ENCODE data around the gene GPSM1. TPM values are rescaled to one million over a fixed set of nuclear protein-coding genes. Genes with fewer than 3 reads are reported as not detected.

Gene GPSM1
- total and polyA plus RNA-seq, 4 donors: 6.9 to 53.7 (median 25.8) TPM

- ATAC-seq (ENCODE audit: low FRiP score) (no peak), DNase-seq (no peak)
- peaks cover 0 to 4% of the 10 kb centered on the region in 2 donors for H3K36me3 ChIP-seq (ENCODE audit: control insufficient read depth in 1 of 2, insufficient read depth in 2 of 2, low read length in 1 of 2)
- intact Hi-C loops (cut with DNase I): no loop called here
- H3K27me3 ChIP-seq (ENCODE audit: control insufficient read depth in 1 of 2, insufficient read depth in 2 of 2, low read length in 1 of 2): no peaks in the 10 kb centered on the region
- H3K4me1 ChIP-seq (ENCODE audit: control insufficient read depth in 1 of 2, insufficient read depth in 2 of 2, low read length in 2 of 2): no peaks in the 10 kb centered on the region
- no peak overlapping the region for H3K4me3 ChIP-seq (ENCODE audit: low read length in 2 of 2)
- no peak overlapping the region for H3K27ac ChIP-seq (ENCODE audit: low read depth in 1 of 2, low read length in 2 of 2)
- no peaks in the 10 kb centered on the region for H3K9me3 ChIP-seq (ENCODE audit: control insufficient read depth, low read length)
- 84 to 87% methylated on average over 9 to 18 of the region's 18 CpGs for WGBS, 2 donors
Observed at GRCh38 chr9:136379003-136379287, 51.6 kb downstream of the GPSM1 start.

GRCh38 chr9:136379401-136379800 lies 52.1 kb downstream of the GPSM1 start:
- intact Hi-C loops (cut with DNase I): no loop called here
- Histone ChIP-seq H3K27me3 (ENCODE audit: control insufficient read depth in 1 of 2, insufficient read depth in 2 of 2, low read length in 1 of 2) (no peaks in the 10 kb centered on the region), H3K36me3 (ENCODE audit: control insufficient read depth in 1 of 2, insufficient read depth in 2 of 2, low read length in 1 of 2) (peaks cover 0 to 4% of the 10 kb centered on the region in 2 donors), H3K9me3 (ENCODE audit: control insufficient read depth, low read length) (no peaks in the 10 kb centered on the region), H3K4me3 (ENCODE audit: low read length in 2 of 2) (no peak overlapping the region), H3K27ac (ENCODE audit: low read depth in 1 of 2, low read length in 2 of 2) (no peak overlapping the region), H3K4me1 (ENCODE audit: control insufficient read depth in 1 of 2, insufficient read depth in 2 of 2, low read length in 2 of 2) (no peaks in the 10 kb centered on the region)
- WGBS, 2 donors: 91 to 92% methylated on average over 11 of the region's 11 CpGs
- DNase-seq (no peak), ATAC-seq (ENCODE audit: low FRiP score) (no peak)

DNA sequence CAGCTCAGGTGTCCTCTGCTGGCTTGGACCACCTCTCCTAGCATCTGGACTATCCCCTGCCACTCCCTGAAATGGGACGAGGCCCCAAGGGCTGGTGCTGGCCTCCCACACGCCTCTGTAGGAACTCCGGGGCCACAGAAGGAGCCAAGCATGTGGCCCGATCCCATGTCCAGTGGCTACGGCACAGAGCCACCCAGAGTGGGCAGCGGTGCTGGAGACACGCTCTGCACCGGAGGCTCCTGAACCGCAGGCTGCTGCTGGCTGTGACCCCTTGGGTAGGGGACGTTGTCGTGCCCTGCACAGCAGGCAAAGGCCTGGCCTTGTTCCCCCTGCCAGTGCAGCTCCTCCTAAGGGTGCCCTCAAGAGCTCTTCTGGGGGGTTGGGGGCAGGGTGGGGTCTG lies 52.6 kb downstream of the GPSM1 start:
- WGBS, 2 donors: 91 to 97% methylated on average over 7 to 11 of the region's 11 CpGs
- Histone ChIP-seq H3K27ac (ENCODE audit: low read depth in 1 of 2, low read length in 2 of 2) (no peak overlapping the region), H3K9me3 (ENCODE audit: control insufficient read depth, low read length) (no peaks in the 10 kb centered on the region), H3K4me1 (ENCODE audit: control insufficient read depth in 1 of 2, insufficient read depth in 2 of 2, low read length in 2 of 2) (no peaks in the 10 kb centered on the region), H3K27me3 (ENCODE audit: control insufficient read depth in 1 of 2, insufficient read depth in 2 of 2, low read length in 1 of 2) (no peaks in the 10 kb centered on the region), H3K36me3 (ENCODE audit: control insufficient read depth in 1 of 2, insufficient read depth in 2 of 2, low read length in 1 of 2) (peaks cover 0 to 4% of the 10 kb centered on the region in 2 donors), H3K4me3 (ENCODE audit: low read length in 2 of 2) (no peak overlapping the region)
- intact Hi-C loops (cut with DNase I): no loop called here
- ATAC-seq (ENCODE audit: low FRiP score) (no peak), DNase-seq (no peak)

GRCh38 chr9:136380381-136380780 lies 53.0 kb downstream of the GPSM1 start:
- Histone ChIP-seq H3K27ac (ENCODE audit: low read depth in 1 of 2, low read length in 2 of 2) (no peak overlapping the region), H3K9me3 (ENCODE audit: control insufficient read depth, low read length) (no peaks in the 10 kb centered on the region), H3K27me3 (ENCODE audit: control insufficient read depth in 1 of 2, insufficient read depth in 2 of 2, low read length in 1 of 2) (no peaks in the 10 kb centered on the region), H3K36me3 (ENCODE audit: control insufficient read depth in 1 of 2, insufficient read depth in 2 of 2, low read length in 1 of 2) (peaks cover 0 to 4% of the 10 kb centered on the region in 2 donors), H3K4me3 (ENCODE audit: low read length in 2 of 2) (no peak overlapping the region), H3K4me1 (ENCODE audit: control insufficient read depth in 1 of 2, insufficient read depth in 2 of 2, low read length in 2 of 2) (no peaks in the 10 kb centered on the region)
- 92 to 94% methylated on average over 17 of the region's 17 CpGs for WGBS, 2 donors
- ATAC-seq (ENCODE audit: low FRiP score): no peak
- intact Hi-C loops (cut with DNase I): no loop called here
- DNase-seq: no peak

- ATAC-seq (ENCODE audit: low FRiP score): no peak
- no peak overlapping the region for H3K27ac ChIP-seq (ENCODE audit: low read depth in 1 of 2, low read length in 2 of 2)
- intact Hi-C loops (cut with DNase I): no loop called here
- no peaks in the 10 kb centered on the region for H3K4me1 ChIP-seq (ENCODE audit: control insufficient read depth in 1 of 2, insufficient read depth in 2 of 2, low read length in 2 of 2)
- WGBS, 2 donors: 61 to 70% methylated on average over 9 of the region's 9 CpGs
- no peak for DNase-seq
- peaks cover 0 to 4% of the 10 kb centered on the region in 2 donors for H3K36me3 ChIP-seq (ENCODE audit: control insufficient read depth in 1 of 2, insufficient read depth in 2 of 2, low read length in 1 of 2)
- no peak overlapping the region for H3K4me3 ChIP-seq (ENCODE audit: low read length in 2 of 2)
- H3K9me3 ChIP-seq (ENCODE audit: control insufficient read depth, low read length): no peaks in the 10 kb centered on the region
- no peaks in the 10 kb centered on the region for H3K27me3 ChIP-seq (ENCODE audit: control insufficient read depth in 1 of 2, insufficient read depth in 2 of 2, low read length in 1 of 2)
Observed at GRCh38 chr9:136381311-136381710, 54.0 kb downstream of the GPSM1 start.

DNA sequence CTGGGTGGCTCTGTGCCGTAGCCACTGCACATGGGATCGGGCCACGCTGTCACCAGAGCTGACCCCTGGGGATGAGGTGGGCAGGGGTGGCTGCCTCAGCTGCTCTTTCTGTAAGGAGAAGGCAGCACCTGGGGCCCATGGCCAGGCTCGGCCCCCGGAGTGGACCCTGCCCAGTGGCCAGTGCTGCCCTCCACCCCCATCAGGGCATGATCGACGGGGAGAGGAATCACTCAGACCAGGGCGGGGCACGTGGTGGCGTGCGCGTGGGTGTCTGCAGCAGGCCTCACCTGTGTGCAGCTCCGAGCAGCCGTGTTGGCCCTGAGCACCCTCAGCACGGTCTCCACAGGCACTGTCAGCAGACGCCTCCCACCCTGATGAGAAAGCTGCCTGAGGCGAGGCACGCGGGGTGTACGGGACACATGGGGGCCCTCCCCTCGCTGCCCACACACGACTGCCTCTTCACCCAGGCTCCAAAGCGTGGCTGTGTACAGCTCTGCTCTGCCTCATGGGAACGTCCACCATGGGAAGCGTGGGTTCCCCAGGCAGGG lies 54.7 kb downstream of the GPSM1 start:
- Histone ChIP-seq H3K36me3 (ENCODE audit: control insufficient read depth in 1 of 2, insufficient read depth in 2 of 2, low read length in 1 of 2) (peaks cover 0 to 4% of the 10 kb centered on the region in 2 donors), H3K27ac (ENCODE audit: low read depth in 1 of 2, low read length in 2 of 2) (no peak overlapping the region), H3K9me3 (ENCODE audit: control insufficient read depth, low read length) (no peaks in the 10 kb centered on the region), H3K4me3 (ENCODE audit: low read length in 2 of 2) (no peak overlapping the region), H3K4me1 (ENCODE audit: control insufficient read depth in 1 of 2, insufficient read depth in 2 of 2, low read length in 2 of 2) (no peaks in the 10 kb centered on the region), H3K27me3 (ENCODE audit: control insufficient read depth in 1 of 2, insufficient read depth in 2 of 2, low read length in 1 of 2) (no peaks in the 10 kb centered on the region)
- intact Hi-C loops (cut with DNase I): no loop called here
- ATAC-seq (ENCODE audit: low FRiP score): no peak
- no peak for DNase-seq
- 91 to 92% methylated on average over 23 to 25 of the region's 25 CpGs for WGBS, 2 donors

GRCh38 chr9:136383436-136383835 lies 56.1 kb downstream of the GPSM1 start:
- Histone ChIP-seq H3K4me1 (ENCODE audit: control insufficient read depth in 1 of 2, insufficient read depth in 2 of 2, low read length in 2 of 2) (no peaks in the 10 kb centered on the region), H3K27me3 (ENCODE audit: control insufficient read depth in 1 of 2, insufficient read depth in 2 of 2, low read length in 1 of 2) (no peaks in the 10 kb centered on the region), H3K9me3 (ENCODE audit: control insufficient read depth, low read length) (no peaks in the 10 kb centered on the region), H3K36me3 (ENCODE audit: control insufficient read depth in 1 of 2, insufficient read depth in 2 of 2, low read length in 1 of 2) (peaks cover 0 to 4% of the 10 kb centered on the region in 2 donors), H3K4me3 (ENCODE audit: low read length in 2 of 2) (no peak overlapping the region), H3K27ac (ENCODE audit: low read depth in 1 of 2, low read length in 2 of 2) (no peak overlapping the region)
- no peak for DNase-seq
- intact Hi-C loops (cut with DNase I): no loop called here
- WGBS, 2 donors: 93 to 96% methylated on average over 18 to 20 of the region's 20 CpGs
- ATAC-seq (ENCODE audit: low FRiP score): no peak

DNA sequence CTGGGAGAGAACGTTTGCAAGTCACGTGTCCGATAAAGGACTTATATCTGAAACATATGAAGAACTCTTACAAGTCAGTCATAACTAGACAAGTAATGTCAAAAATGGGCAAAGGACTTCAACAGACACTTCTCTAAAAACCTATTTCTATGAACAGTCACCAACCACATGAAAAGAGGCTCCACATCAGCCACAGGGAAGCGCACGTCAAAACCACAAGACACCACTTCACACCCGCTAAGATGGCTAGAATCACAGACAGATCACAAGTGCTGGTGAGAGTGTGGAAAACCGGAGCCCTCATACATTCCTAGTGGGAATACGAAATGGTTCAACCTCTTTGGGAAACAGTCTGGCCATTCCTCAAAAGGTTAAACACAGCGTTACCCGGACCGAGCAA lies 57.7 kb downstream of the GPSM1 start:
- 92 to 94% methylated on average over 11 of the region's 11 CpGs for WGBS, 2 donors
- DNase-seq (no peak), ATAC-seq (ENCODE audit: low FRiP score) (no peak)
- intact Hi-C loops (cut with DNase I): no loop called here
- H3K36me3 ChIP-seq (ENCODE audit: control insufficient read depth in 1 of 2, insufficient read depth in 2 of 2, low read length in 1 of 2): peaks cover 0 to 4% of the 10 kb centered on the region in 2 donors
- H3K9me3 ChIP-seq (ENCODE audit: control insufficient read depth, low read length): no peaks in the 10 kb centered on the region
- no peak overlapping the region for H3K27ac ChIP-seq (ENCODE audit: low read depth in 1 of 2, low read length in 2 of 2)
- no peaks in the 10 kb centered on the region for H3K27me3 ChIP-seq (ENCODE audit: control insufficient read depth in 1 of 2, insufficient read depth in 2 of 2, low read length in 1 of 2)
- no peaks in the 10 kb centered on the region for H3K4me1 ChIP-seq (ENCODE audit: control insufficient read depth in 1 of 2, insufficient read depth in 2 of 2, low read length in 2 of 2)
- no peak overlapping the region for H3K4me3 ChIP-seq (ENCODE audit: low read length in 2 of 2)

- Histone ChIP-seq H3K27ac (ENCODE audit: low read depth in 1 of 2, low read length in 2 of 2) (no peak overlapping the region), H3K27me3 (ENCODE audit: control insufficient read depth in 1 of 2, insufficient read depth in 2 of 2, low read length in 1 of 2) (no peaks in the 10 kb centered on the region), H3K9me3 (ENCODE audit: control insufficient read depth, low read length) (no peaks in the 10 kb centered on the region), H3K4me1 (ENCODE audit: control insufficient read depth in 1 of 2, insufficient read depth in 2 of 2, low read length in 2 of 2) (no peaks in the 10 kb centered on the region), H3K4me3 (ENCODE audit: low read length in 2 of 2) (no peak overlapping the region), H3K36me3 (ENCODE audit: control insufficient read depth in 1 of 2, insufficient read depth in 2 of 2, low read length in 1 of 2) (peaks cover 0 to 4% of the 10 kb centered on the region in 2 donors)
- DNase-seq: no peak
- WGBS, 2 donors: 92% methylated on average over 13 of the region's 13 CpGs
- intact Hi-C loops (cut with DNase I): no loop called here
- ATAC-seq (ENCODE audit: low FRiP score): no peak
Observed at GRCh38 chr9:136386018-136386417, 58.7 kb downstream of the GPSM1 start.
